HCT116 (cell line): ENCODE measurements around the gene EDDM3A. TPM values are rescaled to one million over a fixed set of nuclear protein-coding genes. Genes with fewer than 3 reads are reported as not detected.

ENCODE experiments used
- ATAC-seq: fragments of 200-7000 bp; cut with Tn5 transposase; 2 replicates; pipeline ENCODE4 v1.9.1; 2020; ENCODE audit warnings: mild to moderate bottlenecking, moderate library complexity
- BruUV-seq: library from RNA; stranded (reverse); fragments of 400-500 nt; replicated peaks from 2 replicates; lab custom pipeline; 2021; lab: Mats Ljungman, UMichigan
- CTCF ChIA-PET: fragments of 300-600 bp; sonication (Branson Sonifier 250); formaldehyde crosslinking; loops from one replicate; lab custom pipeline; 2021; ENCODE audit warnings: antibody characterized with exemption; lab: Charles Lee
- POLR2A ChIA-PET: fragments of 300-600, 350-600 bp; sonication (Branson Sonifier 250); formaldehyde crosslinking; loops from one replicate; lab custom pipeline; 2021; ENCODE audit warnings: antibody characterized with exemption; lab: Charles Lee
- RAD21 ChIA-PET, 2 experiments: fragments of 300-600 bp; sonication (Branson Sonifier 250); formaldehyde crosslinking; loops; one replicate each; lab custom pipeline; 2023; ENCODE audit warnings: low total read pairs in 2 of 2; ENCODE audit not compliant: uncharacterized antibody in 2 of 2, unreplicated experiment in 2 of 2, low non-redundant PET in 1 of 2; lab: Charles Lee
- DNase-seq: peaks from one replicate; pipeline ENCODE4 v3.0.0-alpha.2; 2010; ENCODE audit warnings: low read depth, low spot score
- H2AFZ ChIP-seq: fragments of 200-600 bp; shearing (Covaris generic), sonication (generic); 2 replicates; pipeline ENCODE4 v1.6.1; 2017; ENCODE audit warnings: low read depth, mixed run types, mixed read lengths, antibody characterized with exemption, low read length; ENCODE audit not compliant: poor library complexity, severe bottlenecking
- H3K27ac ChIP-seq: 2 replicates; pipeline ENCODE4 v1.5.1; 2012; ENCODE audit warnings: low read depth, low read length
- H3K27me3 ChIP-seq: fragments of 200-600 bp; sonication (generic); 2 replicates; pipeline ENCODE4 v1.6.1; 2016; ENCODE audit warnings: mixed run types, low read length, mixed read lengths; ENCODE audit not compliant: insufficient read depth
- H3K36me3 ChIP-seq, 2 experiments: fragments of 200-500 bp in 1 of 2; fragments of 200-600 bp in 1 of 2; sonication (Bioruptor generic) in 1 of 2; sonication (generic) in 1 of 2; 2 replicates each; pipeline versions ENCODE4 v1.5.1 to v1.6.1; 2014 to 2016; ENCODE audit warnings: low read length in 2 of 2, inconsistent platforms in 1 of 2, mixed read lengths in 1 of 2, mixed run types in 1 of 2; ENCODE audit not compliant: insufficient read depth in 2 of 2, control insufficient read depth in 1 of 2
- H3K4me1 ChIP-seq, 2 experiments: fragments of 200-600 bp in 1 of 2; sonication (generic) in 1 of 2; 2 replicates each; pipeline versions ENCODE4 v1.5.1 to v1.6.1; 2012 to 2017; ENCODE audit warnings: low read length in 2 of 2, inconsistent platforms in 1 of 2, mild to moderate bottlenecking in 1 of 2, mixed read lengths in 1 of 2, mixed run types in 1 of 2, moderate library complexity in 1 of 2; ENCODE audit not compliant: insufficient read depth in 2 of 2, control insufficient read depth in 1 of 2
- H3K4me2 ChIP-seq: fragments of 200-600 bp; sonication (generic); 2 replicates; pipeline ENCODE4 v1.6.1; 2017; ENCODE audit warnings: mixed run types, low read length, mixed read lengths
- H3K4me3 ChIP-seq, 2 experiments: fragments of 200-600 bp in 1 of 2; sonication (generic) in 1 of 2; replicated peaks in 1 of 2; 2 replicates each; pipeline ENCODE4 v1.5.1; 2011 to 2016; ENCODE audit warnings: low read length in 2 of 2, control low read depth in 1 of 2, low read depth in 1 of 2, mild to moderate bottlenecking in 1 of 2, mixed read lengths in 1 of 2, mixed run types in 1 of 2
- H3K79me2 ChIP-seq: fragments of 200-600 bp; sonication (generic); 2 replicates; pipeline ENCODE4 v1.6.1; 2017; ENCODE audit warnings: mild to moderate bottlenecking, mixed run types, low read length, moderate library complexity, mixed read lengths; ENCODE audit not compliant: insufficient read depth
- H3K9ac ChIP-seq: fragments of 200-600 bp; sonication (generic); 2 replicates; pipeline ENCODE4 v1.6.1; 2016; ENCODE audit warnings: low read length, mixed read lengths
- H3K9me2 ChIP-seq: fragments of 200-600 bp; sonication (generic), shearing (Covaris generic); 2 replicates; pipeline ENCODE4 v1.6.1; 2017; ENCODE audit warnings: mixed run types, mild to moderate bottlenecking, moderate library complexity; ENCODE audit not compliant: insufficient read depth
- H3K9me3 ChIP-seq, 2 experiments: fragments of 200-500 bp in 1 of 2; fragments of 200-600 bp in 1 of 2; sonication (Bioruptor generic) in 1 of 2; sonication (generic) in 1 of 2; 2 replicates each; pipeline ENCODE4 v1.6.1; 2014 to 2017; ENCODE audit warnings: low read length in 2 of 2, mixed read lengths in 2 of 2, inconsistent platforms in 1 of 2, low read depth in 1 of 2, mild to moderate bottlenecking in 1 of 2, mixed run types in 1 of 2, moderate library complexity in 1 of 2; ENCODE audit not compliant: control insufficient read depth in 1 of 2, insufficient read depth in 1 of 2
- H4K20me1 ChIP-seq: fragments of 200-600 bp; sonication (generic), shearing (Covaris generic); 2 replicates; pipeline ENCODE4 v1.6.1; 2017; ENCODE audit warnings: mixed run types, mild to moderate bottlenecking, moderate library complexity; ENCODE audit not compliant: insufficient read depth
- CBX3 ChIP-seq: IDR thresholded peaks from 2 replicates; pipeline ENCODE4 v1.6.1; 2012; ENCODE audit warnings: low read depth
- EZH2 ChIP-seq: fragments of 200-600 bp; sonication (generic); IDR thresholded peaks from 2 replicates; pipeline ENCODE4 v1.6.1; 2017; ENCODE audit warnings: antibody characterized with exemption, mixed run types
- MAX ChIP-seq: IDR thresholded peaks from 2 replicates; pipeline ENCODE4 v1.6.1; 2012
- POLR2A ChIP-seq: IDR thresholded peaks from 2 replicates; pipeline ENCODE4 v1.7.0; 2011; ENCODE audit warnings: borderline replicate concordance; ENCODE audit not compliant: insufficient read depth, insufficient read length; ENCODE audit errors: extremely low read depth
- ZNF274 ChIP-seq: fragments of 200-500 bp; sonication (Bioruptor generic); IDR thresholded peaks from 2 replicates; pipeline ENCODE4 v1.6.1; 2014; ENCODE audit warnings: mild to moderate bottlenecking, low read depth, low read length, inconsistent platforms
- intact Hi-C: fragments of 100-400 bp; cut with micrococcal nuclease; formaldehyde crosslinking; loops from 2 replicates; pipeline ENCODE4 v1.10.0; 2022
- total RNA-seq: library from RNA; stranded (reverse); gene quantifications from one replicate; pipeline ENCODE4 v1.2.1, GENCODE V29; 2021; ENCODE audit not compliant: unreplicated experiment

EDDM3A gene
- total RNA-seq, 1 experiment from 2014 or later: not detected

GRCh38 chr14:20706657-20707355, 38.9 kb upstream of the EDDM3A start:
- intact Hi-C loops: loop anchor here (10.0 kb wide), 1 partner anchor 228 kb away; no protein-coding TSS in a partner anchor
- H3K4me2 ChIP-seq: no peak overlapping the region
- BruUV-seq: no TSS peak

GRCh38 chr14:20707622-20708021, 38.1 kb upstream of the EDDM3A start:
- ATAC-seq: no peak
- Histone ChIP-seq H3K27ac (no peak overlapping the region), H3K4me3 (no peak overlapping the region), H3K79me2 (no peaks in the 10 kb centered on the region), H3K27me3 (no peaks in the 10 kb centered on the region), H2AFZ (no peak overlapping the region), H4K20me1 (no peaks in the 10 kb centered on the region), H3K9me3 (no peaks in the 10 kb centered on the region), H3K4me2 (no peak overlapping the region), H3K4me1 (no peaks in the 10 kb centered on the region), H3K36me3 (no peaks in the 10 kb centered on the region), H3K9ac (no peak overlapping the region), H3K9me2 (no peaks in the 10 kb centered on the region)
- BruUV-seq: no TSS peak
- DNase-seq: no peak
- TF ChIP-seq CBX3: no peak
- no peak for TF ChIP-seq MAX
- no peak for TF ChIP-seq ZNF274
- no peak for TF ChIP-seq EZH2
- CTCF ChIA-PET: interaction anchor here (1.4 kb wide), 1 partner anchor 307 kb away, joined by 3 read pairs; no protein-coding TSS in a partner anchor
- intact Hi-C loops: loop anchor here (10.0 kb wide), 1 partner anchor 227 kb away; no protein-coding TSS in a partner anchor
- RAD21 ChIA-PET: no interaction called here
- POLR2A ChIA-PET: no interaction called here

More at GRCh38 chr14:20706657-20707355, 38.9 kb upstream of the EDDM3A start:
- CTCF ChIA-PET: no interaction called here
- H3K4me1 ChIP-seq: no peaks in the 10 kb centered on the region
- RAD21 ChIA-PET: no interaction called here
- no peak overlapping the region for H3K4me3 ChIP-seq
- no peak for ATAC-seq
- no peak overlapping the region for H3K27ac ChIP-seq
- H3K27me3 ChIP-seq: no peaks in the 10 kb centered on the region
- H3K9me2 ChIP-seq: no peaks in the 10 kb centered on the region
- H2AFZ ChIP-seq: no peak overlapping the region
- no peaks in the 10 kb centered on the region for H3K79me2 ChIP-seq
- POLR2A ChIA-PET: no interaction called here
- H3K9me3 ChIP-seq: no peaks in the 10 kb centered on the region
- no peak overlapping the region for H3K9ac ChIP-seq
- H4K20me1 ChIP-seq: no peaks in the 10 kb centered on the region
- DNase-seq: no peak
- TF ChIP-seq POLR2A: no peak
- TF ChIP-seq, all 23 proteins: peak for 0
- no peaks in the 10 kb centered on the region for H3K36me3 ChIP-seq
